Peyer's patch (tissue), 4 donors: ENCODE results near the gene ANXA2.

Source experiments
- CTCF ChIP-seq, 6 experiments: fragments of 450-650 bp in 4 of 6; fragments of 200-600 bp in 2 of 6; sonication (generic) in 1 of 6; IDR thresholded peaks; one replicate each; pipeline ENCODE4 v1.5.1; 2017 to 2019; ENCODE audit warnings: antibody characterized with exemption in 6 of 6, mild to moderate bottlenecking in 3 of 6, moderate library complexity in 1 of 6
- POLR2A ChIP-seq, 2 donors: fragments of 450-650 bp; IDR thresholded peaks; one replicate each; pipeline ENCODE4 v1.5.1; 2017; ENCODE audit warnings: antibody characterized with exemption in 2 of 2, mild to moderate bottlenecking in 2 of 2, moderate library complexity in 2 of 2

GRCh38 chr15:60379525-60380274 is 18.1 kb downstream of the ANXA2 start:
- no peak for TF ChIP-seq POLR2A (IDR thresholded peaks at IDR 0.05)
- TF ChIP-seq CTCF (IDR thresholded peaks at IDR 0.05): no peak
